HEK293 (cell line): ENCODE data around the gene OR6X1.

Experiments
- ELK4 ChIP-seq: IDR thresholded peaks from 2 replicates; pipeline ENCODE4 v1.6.1; 2011; ENCODE audit warnings: mild to moderate bottlenecking, low read depth, low read length, borderline replicate concordance
- GLI2 ChIP-seq: fragments of 450-650 bp; formaldehyde crosslinking; IDR thresholded peaks from 2 replicates; pipeline ENCODE4; 2017; ENCODE audit warnings: missing biosample characterization, missing genetic modification characterization, low read depth, borderline replicate concordance
- GLIS2 ChIP-seq: fragments of 450-650 bp; formaldehyde crosslinking; IDR thresholded peaks from 2 replicates; pipeline ENCODE4 v1.5.1; 2016; ENCODE audit warnings: missing biosample characterization, missing genetic modification characterization
- KLF9 ChIP-seq: fragments of 450-650 bp; formaldehyde crosslinking; IDR thresholded peaks from 2 replicates; pipeline ENCODE4 v1.5.1; 2016; ENCODE audit warnings: missing biosample characterization, missing genetic modification characterization, low read depth
- MEIS1 ChIP-seq: sonication (generic); formaldehyde crosslinking; IDR thresholded peaks from 2 replicates; pipeline ENCODE4 v1.8.1; 2022; ENCODE audit warnings: missing genetic modification reagents, mild to moderate bottlenecking, borderline replicate concordance
- PBX3 ChIP-seq: sonication (generic); formaldehyde crosslinking; IDR thresholded peaks from 2 replicates; pipeline ENCODE4 v1.8.1; 2022; ENCODE audit warnings: mild to moderate bottlenecking, moderate library complexity, missing genetic modification reagents
- PRDM2 ChIP-seq: fragments of 450-650 bp; formaldehyde crosslinking; IDR thresholded peaks from 2 replicates; pipeline ENCODE4 v1.5.1; 2016; ENCODE audit warnings: missing biosample characterization, missing genetic modification characterization, borderline replicate concordance
- SP3 ChIP-seq: fragments of 450-650 bp; formaldehyde crosslinking; IDR thresholded peaks from 2 replicates; pipeline ENCODE4 v1.5.1; 2016; ENCODE audit warnings: missing biosample characterization, missing genetic modification characterization
- TRIM28 ChIP-seq: IDR thresholded peaks from 2 replicates; pipeline ENCODE4 v1.6.1; 2011; ENCODE audit warnings: low read length, control low read depth, borderline replicate concordance
- WT1 ChIP-seq: fragments of 450-650 bp; formaldehyde crosslinking; IDR thresholded peaks from 2 replicates; pipeline ENCODE4 v1.5.1; 2016; ENCODE audit warnings: missing biosample characterization, missing genetic modification characterization
- ZBTB1 ChIP-seq: fragments of 450-650 bp; formaldehyde crosslinking; IDR thresholded peaks from 2 replicates; pipeline ENCODE4 v1.5.1; 2016; ENCODE audit warnings: missing biosample characterization, missing genetic modification characterization
- ZBTB49 ChIP-seq: fragments of 450-650 bp; formaldehyde crosslinking; IDR thresholded peaks from 2 replicates; pipeline ENCODE4 v1.5.1; 2016; ENCODE audit warnings: missing biosample characterization, missing genetic modification characterization, low read depth
- ZFP37 ChIP-seq: fragments of 450-650 bp; formaldehyde crosslinking; IDR thresholded peaks from 2 replicates; pipeline ENCODE4 v1.5.1; 2016; ENCODE audit warnings: missing biosample characterization, missing genetic modification characterization
- ZNF221 ChIP-seq: fragments of 450-650 bp; formaldehyde crosslinking; IDR thresholded peaks from 2 replicates; pipeline ENCODE4 v1.5.1; 2017; ENCODE audit warnings: missing biosample characterization, missing genetic modification characterization, borderline replicate concordance
- ZNF324 ChIP-seq: fragments of 450-650 bp; formaldehyde crosslinking; IDR thresholded peaks from 2 replicates; pipeline ENCODE4 v1.5.1; 2016; ENCODE audit warnings: missing biosample characterization, missing genetic modification characterization
- ZNF366 ChIP-seq: fragments of 450-650 bp; formaldehyde crosslinking; conservative IDR thresholded peaks from 2 replicates; pipeline ENCODE4 v1.5.1; 2016; ENCODE audit warnings: missing biosample characterization, missing genetic modification characterization
- ZNF391 ChIP-seq: fragments of 450-650 bp; formaldehyde crosslinking; IDR thresholded peaks from 2 replicates; pipeline ENCODE4 v1.5.1; 2016; ENCODE audit warnings: low read depth, missing biosample characterization, missing genetic modification characterization, borderline replicate concordance
- ZNF416 ChIP-seq: fragments of 450-650 bp; formaldehyde crosslinking; IDR thresholded peaks from 2 replicates; pipeline ENCODE4 v1.5.1; 2016; ENCODE audit warnings: missing biosample characterization, missing genetic modification characterization
- ZNF501 ChIP-seq: fragments of 450-650 bp; formaldehyde crosslinking; IDR thresholded peaks from 2 replicates; pipeline ENCODE4 v1.5.1; 2016; ENCODE audit warnings: missing biosample characterization, missing genetic modification characterization
- ZNF544 ChIP-seq: fragments of 450-650 bp; formaldehyde crosslinking; IDR thresholded peaks from 2 replicates; pipeline ENCODE4 v1.5.0; 2017; ENCODE audit warnings: missing biosample characterization, missing genetic modification characterization
- ZNF571 ChIP-seq: fragments of 450-650 bp; formaldehyde crosslinking; IDR thresholded peaks from 2 replicates; pipeline ENCODE4 v1.5.0; 2017; ENCODE audit warnings: missing biosample characterization, missing genetic modification characterization
- ZNF623 ChIP-seq: fragments of 450-650 bp; formaldehyde crosslinking; IDR thresholded peaks from 2 replicates; pipeline ENCODE4 v1.5.1; 2016; ENCODE audit warnings: missing biosample characterization, missing genetic modification characterization
- ZNF624 ChIP-seq: fragments of 450-650 bp; formaldehyde crosslinking; IDR thresholded peaks from 2 replicates; pipeline ENCODE4 v1.5.1; 2017; ENCODE audit warnings: missing biosample characterization, missing genetic modification characterization
- ZNF658 ChIP-seq: fragments of 450-650 bp; formaldehyde crosslinking; IDR thresholded peaks from 2 replicates; pipeline ENCODE4; 2016; ENCODE audit warnings: missing biosample characterization, missing genetic modification characterization
- ZNF701 ChIP-seq: fragments of 450-650 bp; formaldehyde crosslinking; IDR thresholded peaks from 2 replicates; pipeline ENCODE4 v1.5.1; 2016; ENCODE audit warnings: missing biosample characterization, missing genetic modification characterization
- ZNF707 ChIP-seq: fragments of 450-650 bp; formaldehyde crosslinking; IDR thresholded peaks from 2 replicates; pipeline ENCODE4 v1.5.1; 2016; ENCODE audit warnings: missing biosample characterization, missing genetic modification characterization
- ZNF768 ChIP-seq: fragments of 450-650 bp; formaldehyde crosslinking; IDR thresholded peaks from 2 replicates; pipeline ENCODE4 v1.5.1; 2018; ENCODE audit warnings: missing biosample characterization, mild to moderate bottlenecking, missing genetic modification characterization
- ZNF785 ChIP-seq: fragments of 450-650 bp; formaldehyde crosslinking; IDR thresholded peaks from 2 replicates; pipeline ENCODE4 v1.5.1; 2016; ENCODE audit warnings: missing biosample characterization, missing genetic modification characterization
- ZNF791 ChIP-seq: fragments of 450-650 bp; formaldehyde crosslinking; IDR thresholded peaks from 2 replicates; pipeline ENCODE4 v1.5.1; 2016; ENCODE audit warnings: missing biosample characterization, missing genetic modification characterization
- ZNF837 ChIP-seq: fragments of 450-650 bp; formaldehyde crosslinking; IDR thresholded peaks from 2 replicates; pipeline ENCODE4 v1.5.1; 2016; ENCODE audit warnings: missing biosample characterization, missing genetic modification characterization
- ZSCAN16 ChIP-seq: fragments of 450-650 bp; formaldehyde crosslinking; IDR thresholded peaks from 2 replicates; pipeline ENCODE4 v1.5.1; 2016; ENCODE audit warnings: missing biosample characterization, missing genetic modification characterization
- ZXDB ChIP-seq: fragments of 450-650 bp; formaldehyde crosslinking; IDR thresholded peaks from 2 replicates; pipeline ENCODE4 v1.5.1; 2016; ENCODE audit warnings: missing biosample characterization, missing genetic modification characterization

Gene OR6X1

GRCh38 chr11:123741159-123742030 lies 12.9 kb downstream of the OR6X1 start, which contains the start of gene ZNF202 (continued):
- TF ChIP-seq ZNF701: no peak
- TF ChIP-seq ZNF366 (tag by site-specific recombination): no peak
- no peak for TF ChIP-seq ZNF324 (tag by site-specific recombination)
- no peak for TF ChIP-seq WT1
- no peak for TF ChIP-seq ZBTB1 (tag by site-specific recombination)
- no peak for TF ChIP-seq ZNF791 (tag by site-specific recombination)
- TF ChIP-seq ZNF391 (tag by site-specific recombination): peak; percentile 47; the same call in 1 of the 2 replicates
- no peak; the same call in 1 of the 2 replicates for TF ChIP-seq ELK4
- no peak for TF ChIP-seq ZNF501 (tag by site-specific recombination)
- TF ChIP-seq MEIS1 (CRISPR knock-in tag): no peak
- TF ChIP-seq ZXDB: peak; percentile 79
- no peak for TF ChIP-seq ZNF707 (tag by site-specific recombination)
- TF ChIP-seq ZNF416: no peak
- no peak for TF ChIP-seq ZNF221 (tag by site-specific recombination)
- no peak for TF ChIP-seq ZBTB49 (tag by site-specific recombination)
- peak; percentile 98 for TF ChIP-seq KLF9 (tag by site-specific recombination)
- no peak for TF ChIP-seq ZNF837
- no peak for TF ChIP-seq ZNF624 (tag by site-specific recombination)
- TF ChIP-seq ZNF768 (tag by site-specific recombination): no peak
- no peak for TF ChIP-seq ZNF571 (tag by site-specific recombination)
- peak; percentile 82 for TF ChIP-seq GLIS2
- TF ChIP-seq ZFP37 (tag by site-specific recombination): no peak
- no peak for TF ChIP-seq ZSCAN16 (tag by site-specific recombination)
- no peak for TF ChIP-seq TRIM28
- TF ChIP-seq PBX3: no peak
- no peak for TF ChIP-seq ZNF658 (tag by site-specific recombination)
- TF ChIP-seq ZNF623 (tag by site-specific recombination): no peak
- TF ChIP-seq SP3: peak; percentile 90
- no peak for TF ChIP-seq GLI2 (tag by site-specific recombination)
- no peak for TF ChIP-seq PRDM2
- TF ChIP-seq ZNF544: no peak
- no peak for TF ChIP-seq ZNF785 (tag by site-specific recombination)
